Measurements from ENCODE around the gene DLEC1. TPM values are rescaled to one million over a fixed set of nuclear protein-coding genes. Genes with fewer than 3 reads are reported as not detected.
A peak's percentile ranks its signal among the peaks of the same experiment; 100 is the strongest.

DLEC1 gene
- total RNA-seq, 1 donor: under 0.01 TPM

GRCh38 chr3:37993820-37994638 lies 45.0 kb upstream of the DLEC1 start:
- peak; percentile 96 for DNase-seq (ENCODE audit: insufficient read length, low spot score, missing footprints)
- Histone ChIP-seq H3K4me1 (ENCODE audit: insufficient read depth, low read length) (peaks cover 18% of the 10 kb centered on the region), H4K20me1 (ENCODE audit: insufficient read depth, low read length) (no peaks in the 10 kb centered on the region), H3K4me2 (ENCODE audit: insufficient read depth, low read length) (peak overlapping the region; percentile 93), H3K9me3 (ENCODE audit: low read depth, low read length) (no peaks in the 10 kb centered on the region), H3K79me2 (ENCODE audit: insufficient read depth, low read length) (no peaks in the 10 kb centered on the region), H3K27me3 (ENCODE audit: insufficient read depth, low read length) (no peaks in the 10 kb centered on the region), H2AFZ (ENCODE audit: low read length) (peak overlapping the region; percentile 99), H3K27ac (ENCODE audit: low read depth, low read length) (peak overlapping the region; percentile 81), H3K4me3 (ENCODE audit: insufficient read depth, low read length) (peak overlapping the region; percentile 85), H3K36me3 (ENCODE audit: insufficient read depth, low read length) (peaks cover 4% of the 10 kb centered on the region)
- no peak for TF ChIP-seq CTCF (IDR thresholded peaks at IDR 0.05; ENCODE audit: extremely low read depth, low read depth, low read length)

- no peaks in the 10 kb centered on the region for H3K79me2 ChIP-seq (ENCODE audit: insufficient read depth, low read length)
- no peaks in the 10 kb centered on the region for H3K27me3 ChIP-seq (ENCODE audit: insufficient read depth, low read length)
- no peak for TF ChIP-seq CTCF (IDR thresholded peaks at IDR 0.05; ENCODE audit: extremely low read depth, low read depth, low read length)
- peaks cover 18% of the 10 kb centered on the region for H3K4me1 ChIP-seq (ENCODE audit: insufficient read depth, low read length)
- H3K9me3 ChIP-seq (ENCODE audit: low read depth, low read length): no peaks in the 10 kb centered on the region
- H3K4me2 ChIP-seq (ENCODE audit: insufficient read depth, low read length): peak overlapping the region; percentile 93
- peaks cover 4% of the 10 kb centered on the region for H3K36me3 ChIP-seq (ENCODE audit: insufficient read depth, low read length)
- peak overlapping the region; percentile 85 for H3K4me3 ChIP-seq (ENCODE audit: insufficient read depth, low read length)
- no peaks in the 10 kb centered on the region for H4K20me1 ChIP-seq (ENCODE audit: insufficient read depth, low read length)
- peak overlapping the region; percentile 99 for H2AFZ ChIP-seq (ENCODE audit: low read length)
- H3K27ac ChIP-seq (ENCODE audit: low read depth, low read length): peak overlapping the region; percentile 81
- no peak for DNase-seq (ENCODE audit: insufficient read length, low spot score, missing footprints)
These were observed 44.4 kb upstream of the DLEC1 start for GRCh38 chr3:37994639-37994972.

GRCh38 chr3:37995652-37996641 lies 43.1 kb upstream of the DLEC1 start:
- Histone ChIP-seq H3K4me2 (ENCODE audit: insufficient read depth, low read length) (no peak overlapping the region), H2AFZ (ENCODE audit: low read length) (no peak overlapping the region), H3K79me2 (ENCODE audit: insufficient read depth, low read length) (no peaks in the 10 kb centered on the region), H3K27me3 (ENCODE audit: insufficient read depth, low read length) (no peaks in the 10 kb centered on the region), H3K36me3 (ENCODE audit: insufficient read depth, low read length) (peaks cover 4% of the 10 kb centered on the region), H3K4me3 (ENCODE audit: insufficient read depth, low read length) (no peak overlapping the region), H4K20me1 (ENCODE audit: insufficient read depth, low read length) (no peaks in the 10 kb centered on the region), H3K4me1 (ENCODE audit: insufficient read depth, low read length) (peaks cover 18% of the 10 kb centered on the region), H3K27ac (ENCODE audit: low read depth, low read length) (no peak overlapping the region), H3K9me3 (ENCODE audit: low read depth, low read length) (no peaks in the 10 kb centered on the region)
- peak; percentile 75 for DNase-seq (ENCODE audit: insufficient read length, low spot score, missing footprints)
- no peak for TF ChIP-seq CTCF (IDR thresholded peaks at IDR 0.05; ENCODE audit: extremely low read depth, low read depth, low read length)
